Skeletal muscle tissue (tissue), 4 donors: ENCODE measurements around the gene DNAJC1. TPM values are rescaled to one million over a fixed set of nuclear protein-coding genes. Genes with fewer than 3 reads are reported as not detected.

Experiments used
- H3K27ac ChIP-seq: one replicate; pipeline ENCODE4 v1.7.0; 2013; ENCODE audit warnings: mild to moderate bottlenecking, low read depth, low read length, inconsistent platforms
- H3K27me3 ChIP-seq, 3 donors: one replicate each; pipeline ENCODE4 v1.7.0; 2013; ENCODE audit warnings: low read length in 3 of 3; ENCODE audit not compliant: control insufficient read depth in 3 of 3, insufficient read depth in 3 of 3
- H3K36me3 ChIP-seq, 3 donors: one replicate each; pipeline ENCODE4 v1.7.0; 2013; ENCODE audit warnings: low read length in 3 of 3; ENCODE audit not compliant: control insufficient read depth in 3 of 3, insufficient read depth in 3 of 3
- H3K4me1 ChIP-seq, 3 donors: one replicate each; pipeline ENCODE4 v1.7.0; 2013; ENCODE audit warnings: low read length in 3 of 3, mild to moderate bottlenecking in 3 of 3; ENCODE audit not compliant: control insufficient read depth in 3 of 3, insufficient read depth in 3 of 3
- H3K4me3 ChIP-seq, 3 donors: one replicate each; pipeline ENCODE4 v1.7.0; 2013; ENCODE audit warnings: low read length in 3 of 3
- H3K9ac ChIP-seq, 3 donors: one replicate each; pipeline ENCODE4 v1.7.0; 2013; ENCODE audit warnings: low read length in 3 of 3, mild to moderate bottlenecking in 3 of 3, moderate library complexity in 2 of 3, low read depth in 1 of 3
- H3K9me3 ChIP-seq, 3 donors: one replicate each; pipeline ENCODE4 v1.7.0; 2013; ENCODE audit warnings: low read length in 3 of 3; ENCODE audit not compliant: control insufficient read depth in 3 of 3
- total RNA-seq: library from RNA; depleted of rRNA; stranded (reverse); fragments of >200 nt; gene quantifications from one replicate; pipeline ENCODE4 v1.2.3, GENCODE V29; 2014
- donor health status: Osteomylitis.

DNAJC1 gene
- total RNA-seq, 1 donor from 2014 or later: 9.9 TPM

DNA sequence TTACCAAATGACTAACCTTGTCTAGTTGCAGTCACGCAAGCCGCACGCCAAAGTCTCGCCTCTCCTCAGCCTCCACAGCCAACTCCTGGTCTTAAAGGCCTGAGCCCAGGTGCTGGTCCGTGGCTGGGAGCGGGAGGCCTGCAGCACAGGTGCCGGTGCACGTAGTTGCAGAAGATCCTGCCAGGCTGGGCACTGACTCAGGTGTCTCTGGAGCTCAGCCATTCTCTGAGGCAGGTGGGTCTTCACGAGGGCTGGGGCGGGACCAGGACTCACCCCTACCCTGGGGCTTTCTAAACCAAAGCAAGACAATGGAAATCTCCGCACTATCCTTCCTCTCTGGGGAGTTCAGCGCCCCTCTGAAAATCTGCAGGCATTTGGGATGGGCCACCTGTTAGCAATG lies 253.1 kb downstream of the DNAJC1 start:
- H3K9ac ChIP-seq: no peak overlapping the region
- H3K9me3 ChIP-seq: no peaks in the 10 kb centered on the region
- no peaks in the 10 kb centered on the region for H3K27me3 ChIP-seq
- no peak overlapping the region for H3K27ac ChIP-seq
- peaks cover 0 to 4% (median 2%) of the 10 kb centered on the region in 3 donors for H3K36me3 ChIP-seq
- no peaks in the 10 kb centered on the region for H3K4me1 ChIP-seq
- H3K4me3 ChIP-seq: no peak overlapping the region

DNA sequence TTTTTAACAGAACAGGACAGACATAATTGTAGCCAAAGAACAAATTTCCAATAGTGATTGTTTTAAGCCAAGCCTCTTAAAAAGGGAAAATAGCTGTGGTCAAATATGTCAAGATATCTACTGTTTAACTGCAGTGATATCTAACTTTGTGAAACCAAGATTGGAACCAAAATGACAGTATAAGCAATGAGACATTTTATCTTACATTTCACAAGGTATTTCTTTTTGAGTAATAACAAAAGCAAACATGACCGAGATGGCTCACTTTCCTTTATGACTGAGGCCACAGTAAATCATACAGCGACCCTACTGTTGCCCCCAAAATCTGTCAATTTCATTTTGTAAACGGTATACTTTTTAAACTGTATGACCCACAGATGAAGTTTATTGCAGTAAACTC lies 253.7 kb downstream of the DNAJC1 start:
- Histone ChIP-seq H3K9me3 (no peaks in the 10 kb centered on the region), H3K9ac (no peak overlapping the region), H3K36me3 (peaks cover 2 to 4% (median 4%) of the 10 kb centered on the region in 3 donors), H3K4me3 (no peak overlapping the region), H3K27ac (no peak overlapping the region), H3K4me1 (no peaks in the 10 kb centered on the region), H3K27me3 (no peaks in the 10 kb centered on the region)

DNA sequence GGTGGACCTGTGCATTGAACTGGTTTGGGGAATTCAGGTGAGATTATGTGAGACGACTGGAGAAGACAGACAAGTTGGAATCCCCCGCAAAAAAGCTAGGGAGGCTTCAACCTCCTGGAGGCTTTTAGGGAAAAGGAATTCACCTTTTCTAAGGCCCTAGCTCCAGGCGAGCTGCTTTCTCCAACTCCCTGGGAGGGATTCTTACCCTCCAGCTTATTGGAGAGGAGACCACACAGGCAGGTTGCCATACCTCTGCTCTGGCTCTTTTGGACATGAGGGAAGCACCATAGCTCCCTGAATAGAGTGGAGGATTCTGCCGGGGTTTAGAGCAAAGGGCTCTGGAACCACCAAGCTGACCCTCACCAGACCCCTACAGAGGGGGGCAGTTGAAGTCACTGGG lies 255.7 kb downstream of the DNAJC1 start:
- no peaks in the 10 kb centered on the region for H3K4me1 ChIP-seq
- no peak overlapping the region for H3K4me3 ChIP-seq
- H3K9me3 ChIP-seq: no peaks in the 10 kb centered on the region
- H3K27ac ChIP-seq: no peak overlapping the region
- H3K9ac ChIP-seq: no peak overlapping the region
- H3K27me3 ChIP-seq: no peaks in the 10 kb centered on the region
- peaks cover 11 to 15% (median 12%) of the 10 kb centered on the region in 3 donors for H3K36me3 ChIP-seq

DNA sequence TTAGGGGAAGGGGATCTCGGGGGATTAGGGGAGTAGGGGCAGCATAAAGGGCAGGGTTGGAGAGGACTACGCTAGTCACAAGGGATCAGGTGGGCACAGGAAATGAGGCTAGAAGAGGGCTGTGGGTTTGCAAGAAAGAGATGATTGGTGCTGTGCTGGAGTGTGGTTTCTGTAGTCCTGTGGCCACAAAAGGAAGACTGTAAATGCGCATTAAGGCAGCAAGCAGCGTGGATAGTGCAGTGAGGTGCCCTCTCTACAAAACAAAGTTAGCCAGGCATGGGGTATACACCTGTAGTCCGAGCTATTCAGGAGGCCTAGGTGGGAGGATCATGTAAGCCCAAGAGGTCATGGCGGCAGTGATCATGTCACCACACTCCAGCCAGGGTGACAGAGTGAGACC lies 257.4 kb downstream of the DNAJC1 start:
- Histone ChIP-seq H3K27ac (no peak overlapping the region), H3K4me3 (no peak overlapping the region), H3K27me3 (no peaks in the 10 kb centered on the region), H3K9me3 (no peaks in the 10 kb centered on the region), H3K36me3 (peaks cover 14 to 27% (median 18%) of the 10 kb centered on the region in 3 donors), H3K4me1 (no peaks in the 10 kb centered on the region), H3K9ac (no peak overlapping the region)

DNA sequence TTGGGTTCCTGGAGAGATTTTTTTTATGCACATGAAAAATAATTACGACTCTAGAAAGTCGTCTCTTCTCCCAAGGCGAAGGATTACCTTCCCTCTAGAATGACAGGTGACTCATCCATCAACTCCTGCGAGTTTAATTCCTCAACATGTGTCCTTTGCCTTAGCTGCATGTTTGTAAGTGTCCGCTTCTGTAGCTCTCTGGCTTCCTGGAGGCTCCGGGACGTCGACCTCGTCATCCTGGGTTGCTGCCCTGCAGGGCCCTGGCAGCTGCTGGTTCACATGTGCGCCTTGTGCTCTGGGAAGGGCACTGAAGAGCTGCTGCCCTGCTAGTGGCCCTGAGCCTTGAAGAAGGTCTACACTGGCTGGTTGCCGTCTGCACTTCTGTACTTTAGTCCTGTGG lies 259.3 kb downstream of the DNAJC1 start:
- Histone ChIP-seq H3K27ac (no peak overlapping the region), H3K9me3 (no peaks in the 10 kb centered on the region), H3K27me3 (no peaks in the 10 kb centered on the region), H3K4me1 (no peaks in the 10 kb centered on the region), H3K4me3 (no peak overlapping the region), H3K9ac (no peak overlapping the region), H3K36me3 (peaks cover 17 to 41% (median 27%) of the 10 kb centered on the region in 3 donors)

DNA sequence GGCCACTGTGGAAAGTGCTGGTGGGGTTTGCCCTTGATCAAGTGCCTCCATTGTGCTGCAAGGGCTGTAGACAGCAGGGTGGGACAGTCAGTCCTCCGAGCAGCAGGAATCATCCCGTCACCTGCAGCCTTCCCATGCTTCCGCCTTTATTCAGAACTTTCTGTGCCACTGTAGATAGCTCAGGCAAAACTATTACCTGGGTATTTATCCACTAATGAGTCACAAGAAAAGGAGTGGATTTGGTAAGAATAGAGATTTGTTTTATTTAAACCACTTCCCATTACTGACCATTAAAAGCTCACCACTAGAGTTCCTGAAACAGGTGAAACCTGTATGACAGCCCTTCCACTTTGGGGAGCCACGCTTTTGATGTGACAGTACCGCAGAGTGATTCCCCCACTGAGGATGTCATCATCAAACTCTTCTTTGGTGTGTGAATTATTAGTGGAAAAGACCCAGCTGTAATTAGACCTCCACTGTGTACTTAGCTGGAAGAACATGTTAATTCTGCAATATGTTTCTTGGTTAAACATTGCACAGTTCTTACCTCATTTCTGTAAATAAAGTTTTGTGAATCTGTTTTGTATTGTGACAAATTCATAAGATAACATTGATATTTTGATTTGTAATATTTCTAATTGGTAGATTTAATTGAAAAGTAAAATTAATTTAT lies 260.7 kb downstream of the DNAJC1 start:
- H3K9ac ChIP-seq: no peak overlapping the region
- no peak overlapping the region for H3K27ac ChIP-seq
- no peaks in the 10 kb centered on the region for H3K4me1 ChIP-seq
- H3K27me3 ChIP-seq: no peaks in the 10 kb centered on the region
- H3K36me3 ChIP-seq: peaks cover 17 to 46% (median 37%) of the 10 kb centered on the region in 3 donors
- no peaks in the 10 kb centered on the region for H3K9me3 ChIP-seq
- H3K4me3 ChIP-seq: no peak overlapping the region

DNA sequence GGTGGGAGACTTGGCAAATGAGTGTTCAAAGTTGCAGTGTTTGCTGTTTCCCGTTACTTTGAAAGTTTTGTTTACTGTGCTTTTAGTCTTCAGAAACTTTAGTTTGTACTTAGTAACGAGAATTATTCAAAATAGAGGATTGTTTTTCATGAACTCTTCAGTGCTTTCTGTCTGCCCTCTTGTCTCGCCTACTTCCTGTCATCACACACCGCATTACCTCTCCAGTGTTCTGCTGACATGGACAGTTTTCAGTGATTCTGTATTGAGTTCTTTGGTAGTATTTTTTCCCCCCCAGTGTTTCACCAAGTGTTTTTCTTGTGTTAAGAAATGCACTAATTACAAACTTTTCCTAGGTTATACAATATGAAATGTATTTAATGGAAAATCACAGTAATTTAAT lies 262.5 kb downstream of the DNAJC1 start:
- Histone ChIP-seq H3K9me3 (no peaks in the 10 kb centered on the region), H3K27me3 (no peaks in the 10 kb centered on the region), H3K27ac (no peak overlapping the region), H3K36me3 (peaks cover 20 to 60% (median 41%) of the 10 kb centered on the region in 3 donors), H3K4me1 (no peaks in the 10 kb centered on the region), H3K4me3 (no peak overlapping the region), H3K9ac (no peak overlapping the region)

DNA sequence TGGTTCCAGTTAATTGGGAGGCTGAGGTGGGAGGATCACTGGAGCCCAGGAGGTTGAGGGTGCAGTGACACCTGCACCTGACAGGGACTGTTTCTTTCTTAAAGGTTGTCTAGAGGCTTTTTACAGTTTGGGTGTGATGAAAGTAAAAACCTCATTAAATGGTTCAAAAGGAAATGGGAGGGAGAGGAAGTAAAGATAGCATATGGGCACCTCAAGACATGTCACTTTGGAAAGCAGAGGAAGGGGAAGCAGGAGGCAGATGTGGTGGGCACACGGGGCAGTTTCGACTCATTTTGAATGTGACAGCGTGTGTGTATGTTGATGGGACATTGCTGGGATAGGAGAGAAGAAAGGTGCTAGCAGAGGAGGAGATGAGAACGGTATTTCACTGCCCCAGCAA lies 266.4 kb downstream of the DNAJC1 start:
- peaks cover 6 to 45% (median 37%) of the 10 kb centered on the region in 3 donors for H3K36me3 ChIP-seq
- no peaks in the 10 kb centered on the region for H3K27me3 ChIP-seq
- no peak overlapping the region for H3K4me3 ChIP-seq
- no peaks in the 10 kb centered on the region for H3K4me1 ChIP-seq
- no peaks in the 10 kb centered on the region for H3K9me3 ChIP-seq
- H3K27ac ChIP-seq: no peak overlapping the region
- no peak overlapping the region for H3K9ac ChIP-seq

DNA sequence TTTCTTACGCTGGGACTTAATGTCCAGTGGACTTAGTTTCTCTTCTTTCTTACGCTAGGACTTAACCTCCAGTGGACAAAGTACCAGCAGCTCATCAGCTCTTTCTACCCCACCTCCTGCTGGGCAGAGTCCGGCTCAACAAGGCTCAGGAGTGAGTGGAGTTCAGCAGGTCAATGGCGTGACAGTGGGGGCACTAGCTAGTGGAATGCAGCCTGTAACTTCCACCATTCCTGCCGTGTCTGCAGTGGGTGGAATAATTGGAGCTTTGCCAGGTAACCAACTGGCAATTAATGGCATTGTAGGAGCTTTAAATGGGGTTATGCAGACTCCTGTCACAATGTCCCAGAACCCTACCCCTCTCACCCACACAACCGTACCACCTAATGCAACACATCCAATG lies 269.8 kb downstream of the DNAJC1 start:
- no peak overlapping the region for H3K27ac ChIP-seq
- peaks cover 3 to 26% (median 24%) of the 10 kb centered on the region in 3 donors for H3K36me3 ChIP-seq
- H3K9me3 ChIP-seq: no peaks in the 10 kb centered on the region
- no peak overlapping the region for H3K4me3 ChIP-seq
- H3K9ac ChIP-seq: no peak overlapping the region
- H3K4me1 ChIP-seq: no peaks in the 10 kb centered on the region
- no peaks in the 10 kb centered on the region for H3K27me3 ChIP-seq

DNA sequence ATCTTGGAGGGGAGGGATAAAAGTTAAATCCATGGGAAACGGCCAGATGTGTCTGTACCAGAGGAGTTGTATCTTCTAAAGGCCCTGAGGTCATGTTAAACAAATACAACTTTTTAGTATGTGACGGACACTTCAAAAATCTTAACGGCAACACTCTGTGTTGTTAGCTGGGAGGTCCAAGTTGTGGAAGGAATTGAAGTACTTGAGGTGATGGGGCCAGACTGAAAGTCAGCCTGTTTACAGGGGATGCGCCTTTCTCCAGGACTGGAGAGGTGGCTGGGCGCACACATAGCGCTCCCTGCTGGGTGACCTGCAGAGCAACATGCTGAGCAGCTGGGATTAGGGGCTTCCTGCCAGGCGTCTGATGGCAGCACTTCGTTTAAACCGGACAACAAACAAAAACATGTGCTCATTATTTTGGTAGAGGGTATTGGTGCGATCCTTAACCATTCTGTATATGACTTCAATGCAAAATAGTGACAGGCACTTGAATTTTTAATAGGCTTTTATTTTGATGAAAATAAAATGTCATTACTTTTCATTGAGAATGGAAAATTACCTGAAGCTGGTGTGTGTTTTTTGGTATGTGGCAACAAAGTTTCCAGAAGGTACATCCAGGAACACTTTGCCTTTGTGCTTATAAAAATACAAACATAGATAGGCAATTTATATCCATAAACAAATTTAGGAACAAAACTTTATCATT lies 271.3 kb downstream of the DNAJC1 start:
- H3K27me3 ChIP-seq: no peaks in the 10 kb centered on the region
- H3K4me3 ChIP-seq: no peak overlapping the region
- H3K9ac ChIP-seq: no peak overlapping the region
- no peaks in the 10 kb centered on the region for H3K9me3 ChIP-seq
- peaks cover 3 to 21% (median 20%) of the 10 kb centered on the region in 3 donors for H3K36me3 ChIP-seq
- no peak overlapping the region for H3K27ac ChIP-seq
- H3K4me1 ChIP-seq: no peaks in the 10 kb centered on the region
